HepG2 (cell line): ENCODE results near the gene INF2. TPM values are rescaled to one million over a fixed set of nuclear protein-coding genes. Genes with fewer than 3 reads are reported as not detected.

Experiments
- AHDC1 ChIP-seq: sonication (generic); formaldehyde crosslinking; IDR thresholded peaks from 2 replicates; pipeline ENCODE4 v1.5.1; 2020; ENCODE audit warnings: mild to moderate bottlenecking, missing genetic modification reagents, borderline replicate concordance
- CHD4 ChIP-seq: fragments of 200-600 bp; sonication (generic); IDR thresholded peaks from 2 replicates; pipeline ENCODE4 v1.7.0; 2017; ENCODE audit warnings: mild to moderate bottlenecking, low read length, borderline replicate concordance
- GPBP1L1 ChIP-seq: sonication (generic); formaldehyde crosslinking; IDR thresholded peaks from 2 replicates; pipeline ENCODE4 v1.5.0; 2020; ENCODE audit warnings: mild to moderate bottlenecking, missing genetic modification reagents
- HNF4A ChIP-seq: sonication (generic); formaldehyde crosslinking; IDR thresholded peaks from 2 replicates; pipeline ENCODE4 v1.4.0; 2020; ENCODE audit warnings: missing genetic modification reagents
- POGK ChIP-seq: sonication (generic); formaldehyde crosslinking; conservative IDR thresholded peaks from 2 replicates; pipeline ENCODE4 v1.8.0; 2022; ENCODE audit warnings: mild to moderate bottlenecking, moderate library complexity, missing genetic modification reagents
- TCF12 ChIP-seq, 2 experiments: fragments of 450-650 bp in 1 of 2; sonication (generic) in 1 of 2; formaldehyde crosslinking in 1 of 2; IDR thresholded peaks; 2 replicates each; pipeline versions ENCODE4 v1.6.1 to v1.8.0; 2017 to 2022; ENCODE audit warnings: antibody characterized with exemption in 1 of 2, mild to moderate bottlenecking in 1 of 2, missing genetic modification reagents in 1 of 2, moderate library complexity in 1 of 2
- ZBTB3 ChIP-seq: sonication (generic); formaldehyde crosslinking; IDR thresholded peaks from 2 replicates; pipeline ENCODE4 v1.4.0; 2020; ENCODE audit warnings: low read depth, mild to moderate bottlenecking, moderate library complexity, missing genetic modification reagents, borderline replicate concordance
- ZNF12 ChIP-seq: sonication (generic); formaldehyde crosslinking; IDR thresholded peaks from 2 replicates; pipeline ENCODE4 v1.5.0; 2020; ENCODE audit warnings: missing genetic modification reagents
- ZNF441 ChIP-seq: sonication (generic); formaldehyde crosslinking; IDR thresholded peaks from 2 replicates; pipeline ENCODE4 v1.7.0; 2021; ENCODE audit warnings: missing genetic modification reagents, borderline replicate concordance
- ZNF644 ChIP-seq: IDR thresholded peaks from 2 replicates; pipeline ENCODE4 v1.6.1; 2016; ENCODE audit warnings: low read depth
- ZNF775 ChIP-seq: sonication (generic); formaldehyde crosslinking; IDR thresholded peaks from 2 replicates; pipeline ENCODE4 v1.4.0; 2020; ENCODE audit warnings: missing genetic modification reagents, mild to moderate bottlenecking, moderate library complexity, borderline replicate concordance
- ZNF782 ChIP-seq: sonication (generic); formaldehyde crosslinking; IDR thresholded peaks from 2 replicates; pipeline ENCODE4 v1.4.0; 2020; ENCODE audit warnings: missing genetic modification reagents, mild to moderate bottlenecking, borderline replicate concordance
- polyA plus RNA-seq, 8 experiments: library from polyadenylated mRNA; depleted of rRNA in 3 of 8; stranded (reverse) in 7 of 8; unstranded in 1 of 8; fragments of >200 nt; fragmentation: Illumina TruSeq in 4 of 8; extraction: Trizol in 4 of 8; gene quantifications; 2 replicates each; pipeline versions ENCODE4 v1.2.1 to v1.2.3, GENCODE V29; 2011 to 2016; ENCODE audit warnings: low read depth in 4 of 8, missing spikeins in 1 of 8, mixed read lengths in 1 of 8; ENCODE audit not compliant: insufficient read depth in 1 of 8
- total RNA-seq, 5 experiments: library from RNA; depleted of rRNA; stranded (reverse); fragments of >200 nt; fragmentation: Illumina TruSeq; extraction: Trizol; gene quantifications; 2 replicates each; pipeline ENCODE4 v1.2.3, GENCODE V29; 2016; ENCODE audit warnings: low read depth in 1 of 5
- TF ChIP-seq, protein P1 (sequence below): sonication (generic); formaldehyde crosslinking; IDR thresholded peaks from 2 replicates; pipeline ENCODE4 v1.8.0; 2022; ENCODE audit warnings: missing genetic modification reagents, mild to moderate bottlenecking, moderate library complexity, borderline replicate concordance
- TF ChIP-seq, protein P2 (sequence below): sonication (generic); formaldehyde crosslinking; IDR thresholded peaks from 2 replicates; pipeline ENCODE4 v1.8.0; 2022; ENCODE audit warnings: mild to moderate bottlenecking, missing genetic modification reagents, moderate library complexity

Gene INF2
- total and polyA plus RNA-seq, 2 of the 13 experiments (the other 11 are each of a cell fraction or from before 2014, with no cell fraction given) = 16.4 to 26.4 TPM

DNA sequence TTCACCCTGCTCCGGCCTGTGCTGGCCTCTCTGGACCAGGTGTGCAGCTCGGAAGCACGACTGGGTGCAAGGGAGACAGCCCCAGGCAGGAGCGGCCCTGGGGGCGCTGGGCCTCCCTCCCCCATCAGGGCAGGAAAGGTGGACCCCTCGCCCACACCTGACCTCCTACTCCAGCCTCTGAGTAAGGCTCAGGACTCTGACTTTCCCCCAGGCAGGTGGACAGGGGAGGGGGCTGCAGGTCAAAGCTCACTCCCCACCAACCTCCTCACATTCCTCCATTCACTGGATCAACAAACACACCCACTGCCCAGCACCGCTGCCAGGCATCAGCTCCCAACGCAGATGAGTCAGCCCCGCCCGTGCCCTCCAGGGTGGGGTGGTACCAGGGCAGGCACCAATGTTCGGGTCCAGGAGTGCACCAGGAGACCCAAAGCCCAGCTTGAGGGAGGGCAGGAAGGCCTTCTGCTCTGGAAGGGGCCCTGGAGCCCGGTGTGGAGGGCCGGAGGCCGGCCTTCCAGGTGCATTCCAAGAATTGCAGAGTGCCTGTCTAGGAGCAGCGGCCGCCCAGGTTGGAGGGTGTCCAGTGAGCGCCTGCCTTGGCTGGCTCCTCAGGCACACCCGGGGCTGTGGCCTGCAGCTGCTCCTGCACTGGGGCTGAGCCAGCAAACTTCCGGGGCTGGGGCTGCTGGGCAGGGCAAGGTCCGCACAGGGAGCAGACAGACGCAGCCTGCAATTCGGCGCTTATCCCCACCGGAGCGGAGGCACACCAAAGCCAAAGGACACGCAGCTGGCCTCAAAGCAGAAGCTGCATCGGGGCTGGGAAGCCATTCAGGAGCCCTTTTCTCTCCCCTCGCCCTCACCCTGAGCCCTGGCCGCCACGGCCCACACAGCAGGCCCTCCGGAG is 1.6 kb upstream of the INF2 start (continued):
- peak; percentile 89 for TF ChIP-seq HNF4A (CRISPR knock-in tag)
- TF ChIP-seq TCF12 (IDR thresholded peaks at IDR 0.05) = no peak
- TF ChIP-seq TCF12 (CRISPR knock-in tag; IDR thresholded peaks at IDR 0.05) = peak; percentile 40; the same call in 1 of the 2 replicates
- TF ChIP-seq AHDC1 (CRISPR knock-in tag) = peak; percentile 32; the same call in 1 of the 2 replicates
- TF ChIP-seq, protein P1, sequence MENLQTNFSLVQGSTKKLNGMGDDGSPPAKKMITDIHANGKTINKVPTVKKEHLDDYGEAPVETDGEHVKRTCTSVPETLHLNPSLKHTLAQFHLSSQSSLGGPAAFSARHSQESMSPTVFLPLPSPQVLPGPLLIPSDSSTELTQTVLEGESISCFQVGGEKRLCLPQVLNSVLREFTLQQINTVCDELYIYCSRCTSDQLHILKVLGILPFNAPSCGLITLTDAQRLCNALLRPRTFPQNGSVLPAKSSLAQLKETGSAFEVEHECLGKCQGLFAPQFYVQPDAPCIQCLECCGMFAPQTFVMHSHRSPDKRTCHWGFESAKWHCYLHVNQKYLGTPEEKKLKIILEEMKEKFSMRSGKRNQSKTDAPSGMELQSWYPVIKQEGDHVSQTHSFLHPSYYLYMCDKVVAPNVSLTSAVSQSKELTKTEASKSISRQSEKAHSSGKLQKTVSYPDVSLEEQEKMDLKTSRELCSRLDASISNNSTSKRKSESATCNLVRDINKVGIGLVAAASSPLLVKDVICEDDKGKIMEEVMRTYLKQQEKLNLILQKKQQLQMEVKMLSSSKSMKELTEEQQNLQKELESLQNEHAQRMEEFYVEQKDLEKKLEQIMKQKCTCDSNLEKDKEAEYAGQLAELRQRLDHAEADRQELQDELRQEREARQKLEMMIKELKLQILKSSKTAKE = peak; percentile 54; the same call in 1 of the 2 replicates
- no peak for TF ChIP-seq ZNF775 (CRISPR knock-in tag)
- peak; percentile 92; the same call in 1 of the 2 replicates for TF ChIP-seq ZNF782 (CRISPR knock-in tag)
- TF ChIP-seq ZNF12 (CRISPR knock-in tag) = peak; percentile 77
- TF ChIP-seq CHD4 = no peak; the same call in 1 of the 2 replicates
- peak; percentile 76; the same call in 1 of the 2 replicates for TF ChIP-seq ZNF441 (CRISPR knock-in tag)
- peak; percentile 99 for TF ChIP-seq ZBTB3 (CRISPR knock-in tag)
- no peak for TF ChIP-seq GPBP1L1 (CRISPR knock-in tag)
- TF ChIP-seq POGK (CRISPR knock-in tag) = peak; percentile 48
- TF ChIP-seq, protein P2, sequence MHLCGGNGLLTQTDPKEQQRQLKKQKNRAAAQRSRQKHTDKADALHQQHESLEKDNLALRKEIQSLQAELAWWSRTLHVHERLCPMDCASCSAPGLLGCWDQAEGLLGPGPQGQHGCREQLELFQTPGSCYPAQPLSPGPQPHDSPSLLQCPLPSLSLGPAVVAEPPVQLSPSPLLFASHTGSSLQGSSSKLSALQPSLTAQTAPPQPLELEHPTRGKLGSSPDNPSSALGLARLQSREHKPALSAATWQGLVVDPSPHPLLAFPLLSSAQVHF = 0 out of 2 replicates have a peak, but pooled peaks have one; percentile 31
- TF ChIP-seq ZNF644 (CRISPR knock-in tag) = 0 out of 2 replicates have a peak, but pooled peaks have one; percentile 28
